HUES64 (cell line): Measurements from ENCODE around the gene TGM5.
"Not testable (repeated sequence)": the region's sequence is repeated elsewhere in the genome, so short reads cannot be mapped to it uniquely, and the experiment has no call there.

Experiments
- H3K27ac ChIP-seq: 2 replicates; pipeline ENCODE4 v1.7.0; 2013; ENCODE audit warnings: low read depth, low read length, inconsistent platforms
- H3K27me3 ChIP-seq: 2 replicates; pipeline ENCODE4 v1.6.1; 2013; ENCODE audit warnings: mild to moderate bottlenecking, low read length; ENCODE audit not compliant: insufficient read depth
- H3K36me3 ChIP-seq: 2 replicates; pipeline ENCODE4 v1.6.1; 2013; ENCODE audit warnings: mild to moderate bottlenecking, low read length; ENCODE audit not compliant: insufficient read depth
- H3K4me1 ChIP-seq: 2 replicates; pipeline ENCODE4 v1.6.1; 2013; ENCODE audit warnings: mild to moderate bottlenecking, low read length, moderate library complexity; ENCODE audit not compliant: insufficient read depth
- H3K4me3 ChIP-seq: 2 replicates; pipeline ENCODE4 v1.5.1; 2013; ENCODE audit warnings: mild to moderate bottlenecking, low read length, moderate library complexity
- H3K9ac ChIP-seq: 2 replicates; pipeline ENCODE4 v1.6.1; 2013; ENCODE audit warnings: mild to moderate bottlenecking, low read depth, low read length
- H3K9me3 ChIP-seq: 2 replicates; pipeline ENCODE4 v1.6.1; 2013; ENCODE audit warnings: low read depth, low read length; ENCODE audit not compliant: insufficient read depth
- WGBS: fragments of 150-250, 120-280 bp; methylation state at CpG from one replicate; pipeline ENCODE4 v1.1.7; 2013; ENCODE audit warnings: missing lambda C conversion rate; 5-methylcytosine and 5-hydroxymethylcytosine counted together

Gene TGM5

DNA sequence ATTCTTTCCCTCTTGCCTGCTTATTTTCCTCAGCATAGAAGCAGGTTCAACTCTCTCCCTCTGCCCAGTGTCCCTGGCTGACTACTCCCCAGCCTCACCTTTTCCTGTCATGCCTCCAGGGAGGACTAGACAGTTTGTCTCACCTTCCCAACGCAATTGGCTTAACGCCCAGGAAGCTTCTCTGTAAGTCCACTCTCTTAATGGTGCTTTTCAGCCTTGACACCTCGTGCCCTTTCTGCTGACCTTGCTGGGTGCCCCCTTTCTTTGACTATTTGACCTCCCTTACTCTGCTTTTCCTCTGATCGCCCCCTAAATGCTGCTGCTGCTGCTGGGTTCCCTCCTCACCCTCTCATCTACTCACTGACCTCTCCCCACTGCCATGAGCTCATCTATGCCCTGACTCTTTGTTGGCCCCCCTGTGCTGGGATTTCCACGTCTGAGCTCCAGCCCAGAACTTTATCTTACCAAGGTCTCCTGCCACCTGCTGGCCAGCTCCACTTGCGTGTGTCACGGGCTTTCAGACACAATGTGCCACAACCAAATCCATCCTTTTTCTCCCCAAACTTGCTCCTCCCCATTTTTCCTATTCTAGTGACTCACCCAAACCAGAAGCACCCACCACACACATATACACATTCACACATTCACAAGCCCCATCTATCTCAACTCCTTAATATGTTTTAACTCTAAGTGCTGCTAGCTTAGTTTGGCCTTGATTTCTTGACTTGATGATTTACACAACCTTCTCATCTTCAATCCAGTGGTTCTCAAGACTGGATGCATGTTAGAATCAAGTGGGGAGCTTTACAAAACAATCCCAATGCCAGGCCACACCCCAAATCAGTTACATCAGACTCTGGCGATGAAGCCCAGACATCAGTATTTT, 62.5 kb downstream of the TGM5 start:
- H3K9ac ChIP-seq = no peak overlapping the region
- no peaks in the 10 kb centered on the region for H3K27me3 ChIP-seq
- no peaks in the 10 kb centered on the region for H3K9me3 ChIP-seq
- no peak overlapping the region for H3K27ac ChIP-seq
- H3K4me1 ChIP-seq = no peaks in the 10 kb centered on the region
- 52% methylated on average over 8 of the region's 8 CpGs for WGBS
- no peaks in the 10 kb centered on the region for H3K36me3 ChIP-seq
- H3K4me3 ChIP-seq = no peak overlapping the region

DNA sequence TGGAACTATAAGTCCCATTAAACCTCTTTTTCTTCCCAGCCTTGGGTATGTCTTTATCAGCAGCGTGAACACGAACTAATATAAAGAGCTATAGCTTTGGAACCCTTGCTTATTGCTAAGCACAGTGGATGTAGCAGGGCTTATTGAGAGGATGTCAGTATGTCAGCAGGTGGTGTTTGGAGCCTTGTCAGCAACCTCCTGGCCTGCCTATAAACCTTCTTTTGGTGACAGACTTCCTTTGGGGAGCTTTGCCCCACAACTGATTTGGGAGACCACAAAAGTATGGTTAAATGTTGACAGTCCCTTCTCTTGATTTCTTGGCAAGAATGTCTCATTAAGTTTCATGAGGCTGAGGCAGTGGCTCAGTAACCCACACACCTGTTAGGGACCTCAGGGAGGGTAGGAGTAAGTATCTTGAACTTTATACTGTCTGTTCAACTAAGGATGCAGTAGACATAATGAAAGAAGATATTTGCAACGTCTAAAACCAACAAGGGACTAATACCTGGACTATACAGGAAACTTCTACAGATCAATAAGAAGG, 66.7 kb downstream of the TGM5 start:
- no peak overlapping the region for H3K27ac ChIP-seq
- H3K36me3 ChIP-seq = peaks cover 14% of the 10 kb centered on the region; the same call in 1 of the 2 replicates
- no peak overlapping the region for H3K4me3 ChIP-seq
- no peaks in the 10 kb centered on the region for H3K4me1 ChIP-seq
- WGBS = 100% methylated on average over 2 of the region's 3 CpGs
- H3K9me3 ChIP-seq = no peaks in the 10 kb centered on the region
- H3K9ac ChIP-seq = no peak overlapping the region
- H3K27me3 ChIP-seq = no peaks in the 10 kb centered on the region

DNA sequence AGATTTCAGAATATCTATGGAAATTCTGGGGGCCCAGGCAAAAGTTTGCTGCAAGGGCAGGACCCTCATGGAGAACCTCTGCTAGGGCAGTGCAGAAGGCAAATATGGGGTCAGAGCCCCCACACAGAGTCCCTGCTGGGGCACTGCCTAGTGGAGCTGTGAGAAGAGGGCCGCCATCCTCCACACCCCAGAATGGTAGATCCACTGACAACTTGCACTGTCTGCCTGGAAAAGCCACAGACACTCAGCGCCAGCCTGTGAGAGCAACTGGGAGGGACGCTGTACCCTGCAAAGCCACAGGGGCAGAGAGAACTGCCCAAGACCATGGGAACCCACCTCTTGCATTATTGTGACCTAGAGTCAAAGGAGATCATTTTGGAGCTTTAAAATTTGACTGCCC, 67.7 kb downstream of the TGM5 start:
- Histone ChIP-seq H3K27me3 (no peaks in the 10 kb centered on the region), H3K9me3 (no peaks in the 10 kb centered on the region), H3K9ac (no peak overlapping the region), H3K4me3 (no peak overlapping the region), H3K27ac (no peak overlapping the region), H3K4me1 (no peaks in the 10 kb centered on the region), H3K36me3 (peaks cover 24% of the 10 kb centered on the region)
- 65% methylated on average over 3 of the region's 3 CpGs for WGBS

DNA sequence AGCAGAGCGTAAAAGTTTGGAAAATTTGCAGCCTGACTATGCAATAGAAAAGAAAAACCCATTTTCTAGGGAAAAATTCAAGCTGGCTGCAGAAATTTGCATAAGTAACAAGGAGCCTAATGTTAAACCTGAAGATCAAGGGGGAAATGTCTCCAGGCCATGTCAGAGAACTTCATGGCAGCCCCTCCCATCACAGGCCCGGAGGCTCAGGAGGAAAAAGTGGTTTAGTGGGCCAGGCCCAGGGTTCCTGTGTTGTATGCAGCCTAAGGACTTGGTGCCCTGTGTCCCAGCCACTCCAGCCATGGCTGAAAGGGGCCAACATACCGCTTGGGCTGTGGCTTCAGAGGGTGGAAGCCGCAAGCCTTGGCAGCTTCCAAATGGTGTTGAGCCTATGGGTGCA, 68.2 kb downstream of the TGM5 start:
- H3K27ac ChIP-seq, H3K27me3 ChIP-seq, H3K4me1 ChIP-seq, H3K9me3 ChIP-seq, H3K9ac ChIP-seq, H3K4me3 ChIP-seq: not testable (repeated sequence)
- WGBS = 92% methylated on average over 4 of the region's 4 CpGs
- H3K36me3 ChIP-seq = peaks cover 28% of the 10 kb centered on the region

DNA sequence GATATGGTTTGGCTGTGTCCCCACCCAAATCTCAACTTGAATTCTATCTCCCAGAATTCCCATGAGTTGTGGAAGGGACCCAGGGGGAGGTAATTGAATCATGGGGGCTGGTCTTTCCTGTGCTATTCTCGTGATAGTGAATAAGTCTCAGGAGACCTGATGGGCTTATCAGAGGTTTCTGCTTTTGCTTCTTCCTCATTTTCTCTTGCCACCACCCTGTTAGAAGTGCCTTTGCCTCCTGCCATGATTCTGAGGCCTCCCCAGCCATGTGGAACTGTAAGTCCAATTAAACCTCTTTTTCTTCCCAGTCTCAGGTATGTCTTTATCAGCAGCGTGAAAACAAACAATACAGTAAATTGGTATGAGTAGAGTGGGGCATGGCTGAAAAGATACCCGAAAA, 69.0 kb downstream of the TGM5 start:
- peaks cover 34% of the 10 kb centered on the region for H3K36me3 ChIP-seq
- not testable (repeated sequence) for H3K4me3 ChIP-seq, H3K9ac ChIP-seq, H3K27ac ChIP-seq, H3K27me3 ChIP-seq, H3K9me3 ChIP-seq, H3K4me1 ChIP-seq
- 90% methylated on average over 3 of the region's 3 CpGs for WGBS

DNA sequence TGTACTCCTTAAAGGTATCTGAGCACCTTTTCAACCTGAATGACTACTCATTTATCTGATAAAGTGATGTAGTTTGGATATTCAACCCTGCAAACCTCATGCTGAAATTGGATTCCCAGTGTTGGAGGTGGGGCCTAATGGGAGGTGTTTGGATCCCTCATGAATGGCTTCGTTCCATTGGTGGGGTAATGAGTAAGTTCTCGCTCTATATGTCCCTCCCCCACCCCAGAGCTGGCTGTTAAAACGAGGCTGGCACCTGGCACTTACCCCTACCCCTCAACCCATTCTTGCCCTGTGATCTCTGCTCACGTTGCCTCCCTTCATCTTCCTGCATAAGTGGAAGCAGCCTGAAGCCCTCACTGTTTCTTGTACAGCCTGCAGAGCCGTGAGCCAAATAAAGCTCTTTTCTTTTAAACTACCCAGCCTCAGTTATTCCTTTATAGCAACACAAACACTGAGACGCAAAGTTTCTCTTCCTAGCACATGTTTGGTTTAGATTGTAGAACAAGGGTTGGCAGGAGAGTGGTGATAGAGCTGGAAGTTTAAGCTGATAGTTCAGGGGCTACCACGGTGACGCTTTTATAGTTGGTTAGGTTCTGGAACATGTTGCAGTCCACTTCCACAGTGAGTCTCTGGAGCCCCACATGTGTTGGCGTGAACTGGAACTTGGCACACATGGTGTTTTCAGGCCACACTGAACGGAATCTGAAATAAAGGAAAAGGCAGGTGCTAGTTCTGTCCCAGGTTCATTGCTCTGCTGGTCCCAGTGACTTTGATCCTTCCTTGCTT, 69.8 kb downstream of the TGM5 start:
- no peaks in the 10 kb centered on the region for H3K27me3 ChIP-seq
- H3K4me1 ChIP-seq = no peaks in the 10 kb centered on the region
- H3K4me3 ChIP-seq = no peak overlapping the region
- 95% methylated on average over 9 of the region's 10 CpGs for WGBS
- H3K36me3 ChIP-seq = peaks cover 42% of the 10 kb centered on the region
- no peak overlapping the region for H3K9ac ChIP-seq
- no peak overlapping the region for H3K27ac ChIP-seq
- H3K9me3 ChIP-seq = no peaks in the 10 kb centered on the region

DNA sequence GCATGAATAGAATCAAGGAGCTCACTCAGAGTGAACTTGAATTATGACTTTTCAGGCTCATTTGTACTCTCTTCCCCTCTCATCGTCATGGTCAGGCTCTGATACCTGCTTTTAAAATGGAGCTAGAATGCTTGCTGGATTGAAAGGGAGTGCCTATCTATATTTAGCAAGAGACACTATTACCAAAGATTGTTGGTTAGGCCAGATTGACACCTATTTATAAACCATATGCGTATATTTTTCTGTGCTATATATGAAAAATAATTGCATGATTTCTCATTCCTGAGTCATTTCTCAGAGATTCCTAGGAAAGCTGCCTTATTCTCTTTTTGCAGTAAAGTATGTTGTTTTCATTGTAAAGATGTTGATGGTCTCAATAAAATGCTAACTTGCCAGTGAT, 71.9 kb downstream of the TGM5 start:
- H3K9me3 ChIP-seq = no peaks in the 10 kb centered on the region
- no peak overlapping the region for H3K9ac ChIP-seq
- WGBS = 89% methylated on average over 2 of the region's 2 CpGs
- H3K27ac ChIP-seq = no peak overlapping the region
- H3K4me3 ChIP-seq = no peak overlapping the region
- H3K27me3 ChIP-seq = no peaks in the 10 kb centered on the region
- no peaks in the 10 kb centered on the region for H3K4me1 ChIP-seq
- H3K36me3 ChIP-seq = peaks cover 63% of the 10 kb centered on the region

DNA sequence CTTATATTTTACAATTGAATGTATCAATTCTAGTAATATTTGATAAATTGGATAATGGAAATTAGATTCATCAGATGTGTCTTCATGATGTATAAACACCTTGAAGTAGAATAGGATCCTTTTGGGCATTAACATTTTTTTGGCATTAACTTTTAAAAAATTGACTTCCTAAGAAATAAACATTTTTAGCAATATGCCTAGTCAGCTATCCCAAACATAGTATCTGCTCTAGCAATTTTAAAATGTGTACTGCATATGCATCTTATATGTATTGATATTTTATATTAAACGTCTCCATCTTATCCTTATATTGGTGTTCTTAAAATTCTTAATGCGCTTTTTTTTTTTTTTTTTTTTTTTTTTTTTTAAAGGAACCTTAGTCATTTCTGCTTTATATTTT, 73.0 kb downstream of the TGM5 start:
- Histone ChIP-seq H3K27me3 (no peaks in the 10 kb centered on the region), H3K9ac (no peak overlapping the region), H3K9me3 (no peaks in the 10 kb centered on the region), H3K36me3 (peaks cover 71% of the 10 kb centered on the region), H3K4me1 (no peaks in the 10 kb centered on the region), H3K4me3 (no peak overlapping the region), H3K27ac (no peak overlapping the region)
- WGBS = no CpG with 5 or more reads among the region's 2 CpGs

DNA sequence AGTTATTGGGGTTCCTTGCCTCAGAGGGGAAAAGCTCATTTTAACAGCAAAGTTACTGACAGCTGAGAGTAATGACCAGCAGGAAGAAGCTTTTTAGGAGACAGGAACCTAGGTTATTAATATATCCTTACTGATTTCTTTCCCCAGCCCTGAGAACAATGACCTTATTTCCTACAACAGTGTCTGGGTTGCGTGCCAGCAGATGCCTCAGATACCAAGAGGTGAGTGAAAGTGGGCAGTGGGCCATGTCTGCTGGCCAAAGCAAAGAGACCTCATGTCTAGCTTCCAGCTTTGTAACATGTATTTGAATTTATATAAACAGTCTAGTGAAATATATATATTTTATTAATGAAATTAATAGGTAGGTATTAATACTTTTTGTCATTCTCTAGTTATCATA, 76.5 kb downstream of the TGM5 start:
- Histone ChIP-seq H3K4me1 (no peaks in the 10 kb centered on the region), H3K27ac (no peak overlapping the region), H3K9ac (no peak overlapping the region), H3K36me3 (peaks cover 58% of the 10 kb centered on the region), H3K9me3 (no peaks in the 10 kb centered on the region), H3K4me3 (no peak overlapping the region), H3K27me3 (no peaks in the 10 kb centered on the region)
- 100% methylated on average over 1 of the region's 1 CpG for WGBS

DNA sequence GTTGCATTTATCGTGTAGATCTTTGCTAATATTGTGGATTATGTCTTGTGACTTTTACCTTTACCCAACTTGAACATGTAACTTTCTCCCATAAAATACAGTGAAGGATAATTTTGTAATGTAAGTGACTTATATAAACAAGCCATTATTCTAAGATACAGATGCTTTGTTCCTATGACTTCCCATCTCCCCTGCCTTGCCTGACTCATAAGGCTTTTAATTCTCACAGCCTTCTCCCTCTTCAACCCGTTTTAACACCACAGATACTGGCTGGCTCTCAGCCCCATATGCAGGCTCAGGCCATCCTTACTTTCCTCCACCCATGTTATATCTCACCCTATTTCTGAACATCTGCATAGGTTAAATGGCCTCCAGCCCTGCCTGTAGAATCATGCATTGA, 77.4 kb downstream of the TGM5 start:
- WGBS = 78% methylated on average over 1 of the region's 2 CpGs
- H3K27me3 ChIP-seq = no peaks in the 10 kb centered on the region
- H3K27ac ChIP-seq = no peak overlapping the region
- no peak overlapping the region for H3K4me3 ChIP-seq
- no peaks in the 10 kb centered on the region for H3K9me3 ChIP-seq
- H3K4me1 ChIP-seq = peaks cover 4% of the 10 kb centered on the region; the same call in 1 of the 2 replicates
- no peak overlapping the region for H3K9ac ChIP-seq
- peaks cover 50% of the 10 kb centered on the region for H3K36me3 ChIP-seq

DNA sequence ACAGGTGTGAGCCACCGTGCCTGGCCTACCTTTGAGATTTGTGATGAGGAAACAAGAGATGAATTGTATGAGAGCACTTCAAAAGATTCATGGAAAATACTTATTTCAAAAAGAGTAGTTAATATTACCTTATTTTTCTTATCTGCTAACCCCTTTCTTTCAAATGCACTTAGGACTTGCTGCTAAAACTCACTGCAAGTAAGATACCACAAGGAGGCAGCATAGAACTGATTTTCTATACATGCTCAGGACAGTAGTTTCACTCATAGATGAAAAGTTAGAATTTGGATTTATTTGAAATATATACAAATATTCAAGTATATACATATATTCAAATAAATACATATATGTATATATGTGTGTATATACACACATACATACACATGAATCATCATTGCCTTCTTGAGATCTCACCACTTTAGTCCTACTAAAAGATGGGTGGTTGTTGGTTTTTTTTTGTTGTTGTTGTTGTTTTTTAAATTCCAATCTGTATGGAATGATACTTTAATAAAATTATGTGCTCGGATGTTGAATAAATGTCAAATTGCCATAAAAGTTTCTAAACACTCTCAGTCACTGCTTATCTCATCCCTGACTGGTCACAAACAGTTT, 79.1 kb downstream of the TGM5 start:
- 71% methylated on average over 1 of the region's 2 CpGs for WGBS
- Histone ChIP-seq H3K4me1 (peaks cover 4% of the 10 kb centered on the region; the same call in 1 of the 2 replicates), H3K27ac (no peak overlapping the region), H3K4me3 (no peak overlapping the region), H3K36me3 (peaks cover 36% of the 10 kb centered on the region), H3K27me3 (no peaks in the 10 kb centered on the region), H3K9me3 (no peaks in the 10 kb centered on the region), H3K9ac (no peak overlapping the region)
